Measurements from ENCODE around the gene TET1.

GRCh38 chr10:68732651-68733050, 172.5 kb downstream of the TET1 start:
- TF ChIP-seq DNMT1 (IDR thresholded peaks at IDR 0.05) (no peak), SMAD4 (CRISPR knock-in tag; conservative IDR thresholded peaks at IDR 0.05) (no peak), MAFF (IDR thresholded peaks at IDR 0.05; ENCODE audit: low read length) (no peak), MYBL2 (IDR thresholded peaks at IDR 0.05; ENCODE audit: low read depth) (no peak), MYBL2 (CRISPR knock-in tag; IDR thresholded peaks at IDR 0.05; ENCODE audit: borderline replicate concordance) (no peak), CTCF (IDR thresholded peaks at IDR 0.05 in 2 of 3, conservative IDR thresholded peaks at IDR 0.05 in 1 of 3; ENCODE audit: insufficient read depth in 2 of 3, low read depth in 1 of 3, low read length in 3 of 3) (no peak), JUN (IDR thresholded peaks at IDR 0.05; ENCODE audit: borderline replicate concordance, low read depth, low read length) (no peak), JUN (CRISPR knock-in tag; IDR thresholded peaks at IDR 0.05; ENCODE audit: borderline replicate concordance) (no peak), DDX20 (tag; IDR thresholded peaks at IDR 0.05; ENCODE audit: low read depth) (no peak), RFX5 (IDR thresholded peaks at IDR 0.05; ENCODE audit: low read depth, low read length) (no peak)

All from K562 (cell line).